GM12865 (cell line): Measurements from ENCODE around the gene SYNPO2.

Source experiments
- DNase-seq: peaks from one replicate; pipeline ENCODE4 v3.0.0; 2010; ENCODE audit warnings: low read depth
- H3K4me3 ChIP-seq: 2 replicates; pipeline ENCODE4 v1.5.1; 2011; ENCODE audit warnings: mild to moderate bottlenecking, low read depth, low read length, control low read depth
- CTCF ChIP-seq: IDR thresholded peaks from 2 replicates; pipeline ENCODE4 v1.5.1; 2011; ENCODE audit warnings: low read length, control low read depth, low read depth, inconsistent platforms; ENCODE audit not compliant: insufficient read depth; ENCODE audit errors: missing control alignments

SYNPO2 gene

GRCh38 chr4:118898684-118899138 is 10.1 kb downstream of the SYNPO2 start:
- DNase-seq, result no peak
- no peak for TF ChIP-seq CTCF
- no peak overlapping the region for H3K4me3 ChIP-seq

DNA sequence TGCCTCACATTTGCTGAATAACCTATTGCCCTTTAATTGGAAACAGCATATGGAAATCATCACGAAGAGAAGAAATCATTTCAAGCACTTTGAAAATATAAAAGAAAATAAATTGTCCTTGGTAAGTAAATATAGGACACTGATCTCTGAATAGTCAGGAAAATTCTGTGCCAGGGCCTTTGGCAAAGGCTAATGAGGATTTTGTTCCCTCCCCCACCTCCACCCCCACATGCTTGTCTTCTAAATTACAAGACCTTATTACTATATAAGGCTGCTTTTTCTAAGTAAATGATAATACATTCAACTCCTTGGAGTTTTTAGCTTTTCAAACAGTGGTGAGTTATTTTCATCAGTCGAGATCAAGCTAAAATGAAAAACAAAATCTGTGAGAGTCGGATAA is 15.8 kb downstream of the SYNPO2 start:
- no peak for TF ChIP-seq CTCF
- H3K4me3 ChIP-seq, result no peak overlapping the region
- DNase-seq, result no peak

DNA sequence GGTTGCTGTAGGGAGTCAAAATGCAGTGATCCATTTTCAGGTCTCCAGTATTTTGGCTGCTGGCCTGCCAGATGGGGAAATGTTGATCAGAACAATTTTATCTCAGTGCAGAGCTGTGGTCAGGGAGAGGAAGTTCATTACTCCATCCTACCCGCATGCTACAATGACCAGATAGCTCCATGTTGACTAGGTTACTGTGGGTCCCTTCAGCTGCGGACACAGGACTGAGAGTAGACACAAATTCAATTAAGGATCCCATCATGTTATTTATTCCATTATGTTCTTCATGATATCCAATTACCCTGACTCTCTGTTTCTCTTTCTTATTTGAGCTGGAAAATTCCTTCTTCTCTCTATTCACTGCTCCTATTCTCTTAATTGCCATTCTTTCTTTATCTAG is 16.3 kb downstream of the SYNPO2 start:
- DNase-seq, result no peak
- no peak overlapping the region for H3K4me3 ChIP-seq
- TF ChIP-seq CTCF, result no peak

DNA sequence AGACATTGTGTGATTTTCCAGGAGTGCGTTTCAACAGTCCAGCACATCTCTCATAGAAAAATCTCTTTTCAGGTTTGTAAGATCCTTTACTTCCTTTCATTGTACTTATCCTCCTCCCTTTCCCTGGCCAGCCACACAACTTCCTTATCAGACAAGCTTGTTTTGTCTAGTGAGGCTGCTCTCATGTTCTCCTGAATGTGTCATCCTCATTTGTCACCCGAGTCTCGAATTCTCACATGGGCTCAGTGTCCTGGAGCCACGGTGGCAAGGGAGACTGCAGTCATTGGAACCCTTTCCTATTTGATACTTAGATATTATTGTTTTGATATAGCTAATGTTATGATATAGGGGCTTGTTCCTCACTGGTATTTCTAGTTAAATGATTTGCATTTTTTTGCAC is 16.9 kb downstream of the SYNPO2 start:
- H3K4me3 ChIP-seq, result no peak overlapping the region
- no peak for TF ChIP-seq CTCF
- DNase-seq, result no peak

- TF ChIP-seq CTCF, result no peak
- DNase-seq, result no peak
- H3K4me3 ChIP-seq, result no peak overlapping the region
Measured at GRCh38 chr4:118909173-118909956, 20.7 kb downstream of the SYNPO2 start.

- DNase-seq, result peak; percentile 30
- no peak for TF ChIP-seq CTCF
- no peak overlapping the region for H3K4me3 ChIP-seq
Measured at GRCh38 chr4:118910221-118910620, 21.6 kb downstream of the SYNPO2 start.

DNA sequence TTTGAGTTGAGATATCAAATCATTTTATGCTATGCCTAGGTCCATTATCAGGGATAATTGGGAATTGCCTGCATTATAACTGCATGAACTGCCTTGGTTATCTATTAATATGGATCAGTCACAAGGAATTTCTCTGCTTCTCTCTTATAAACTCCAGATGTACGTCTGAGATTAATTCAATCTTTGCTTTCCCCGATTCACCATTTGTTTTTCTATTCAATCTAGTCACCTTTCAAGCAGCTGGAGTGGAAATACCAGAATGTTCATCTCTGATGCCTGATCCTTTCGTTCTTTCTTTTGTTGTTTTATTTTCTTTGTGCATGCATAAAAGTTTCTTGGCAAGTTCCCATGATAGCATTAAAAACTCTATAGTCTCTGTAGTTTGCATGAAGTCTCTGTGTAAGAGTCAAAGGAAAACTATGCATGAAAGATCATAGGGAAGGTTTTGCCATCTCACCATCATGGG is 22.6 kb downstream of the SYNPO2 start:
- H3K4me3 ChIP-seq, result no peak overlapping the region
- TF ChIP-seq CTCF, result no peak
- DNase-seq, result no peak
